Retina (tissue), 1 donor: ENCODE data around the gene CEACAM6.

ENCODE experiments used
- DNase-seq: peaks from one replicate; pipeline ENCODE4 v3.0.0-alpha.2; 2016

CEACAM6 gene

DNA sequence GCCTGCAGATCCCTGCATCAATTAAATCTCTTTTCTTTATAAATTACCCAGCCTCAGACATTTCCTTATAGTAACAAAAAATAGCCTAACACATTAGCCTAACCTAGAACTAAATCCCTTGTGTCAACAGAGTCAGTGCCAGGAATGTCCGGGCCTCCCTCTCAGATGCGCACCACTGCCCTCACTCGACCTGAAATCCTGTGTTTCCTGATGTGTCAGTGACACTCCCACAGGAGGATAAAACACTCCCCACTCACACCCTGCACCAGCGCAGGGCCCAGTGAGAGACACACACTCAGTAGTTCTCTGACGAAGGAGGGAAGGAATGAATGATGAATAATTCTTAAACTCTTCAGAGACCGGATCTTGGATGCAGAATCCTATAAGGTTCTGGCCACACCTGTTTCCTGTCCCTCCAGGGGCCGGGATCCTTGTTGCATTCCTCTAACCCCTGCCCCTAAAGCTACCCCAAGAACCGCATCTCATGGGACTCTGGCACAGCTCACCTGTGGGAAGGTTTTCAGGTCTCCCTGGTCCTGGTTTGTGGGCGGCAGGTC is 44.2 kb downstream of the CEACAM6 start:
- no peak for DNase-seq

DNA sequence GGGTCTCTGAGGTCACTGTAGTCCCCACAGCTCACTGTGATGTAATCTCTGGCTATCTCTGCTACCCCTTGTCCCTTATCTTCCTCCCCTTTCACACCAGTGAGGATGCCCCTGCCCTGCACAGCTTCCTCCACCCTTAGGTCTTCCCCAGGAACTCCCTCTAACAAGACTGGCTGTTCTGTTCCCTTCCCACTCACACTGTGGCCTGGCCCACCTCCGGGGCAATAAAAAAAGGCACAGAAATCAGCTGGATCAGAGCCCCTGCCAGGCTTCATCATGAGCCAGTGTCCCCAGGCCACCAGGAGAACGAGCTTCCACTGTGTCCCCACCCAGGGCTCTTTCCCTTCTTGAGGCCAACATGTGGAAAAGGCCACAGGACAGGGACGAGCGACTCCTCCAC is 45.7 kb downstream of the CEACAM6 start:
- no peak for DNase-seq

DNA sequence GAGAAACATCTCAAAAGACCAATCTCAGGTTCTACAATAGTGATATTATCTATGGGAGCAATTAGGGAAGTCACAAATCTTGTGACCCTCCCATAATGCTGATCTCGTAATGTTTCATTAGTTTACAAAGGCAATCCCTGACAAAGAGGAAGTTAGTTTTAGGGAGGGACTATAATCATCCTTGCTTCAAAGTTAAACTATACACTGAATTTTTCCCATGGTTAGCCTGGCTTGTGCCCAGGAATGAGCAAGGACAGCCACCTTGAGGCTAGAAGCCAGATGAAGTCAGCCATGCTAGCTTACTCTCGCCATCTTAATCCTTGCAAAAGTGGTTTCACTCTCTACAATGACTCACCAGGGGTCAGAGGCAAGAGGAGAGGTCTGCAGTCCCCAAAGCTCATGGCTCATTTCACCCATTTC is 46.5 kb downstream of the CEACAM6 start:
- no peak for DNase-seq

DNA sequence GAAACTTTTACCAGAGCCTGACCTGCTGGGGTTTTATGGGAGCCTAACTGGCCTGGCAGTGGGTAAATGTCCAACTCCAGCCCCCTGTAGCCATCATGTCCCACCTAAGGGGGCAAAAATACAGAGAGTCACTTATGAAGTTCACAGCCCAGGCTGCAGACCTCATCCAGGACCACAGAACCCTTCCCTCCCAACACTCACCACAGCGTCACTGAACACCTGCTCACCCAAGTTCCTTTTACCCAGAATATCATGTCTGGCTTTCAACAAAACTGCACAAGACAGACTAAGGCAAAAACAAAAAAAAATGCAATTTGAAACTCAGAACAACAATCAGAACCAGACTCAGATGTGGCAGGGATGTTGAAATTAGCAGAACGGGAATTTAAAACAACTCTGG is 47.4 kb downstream of the CEACAM6 start:
- no peak for DNase-seq

DNA sequence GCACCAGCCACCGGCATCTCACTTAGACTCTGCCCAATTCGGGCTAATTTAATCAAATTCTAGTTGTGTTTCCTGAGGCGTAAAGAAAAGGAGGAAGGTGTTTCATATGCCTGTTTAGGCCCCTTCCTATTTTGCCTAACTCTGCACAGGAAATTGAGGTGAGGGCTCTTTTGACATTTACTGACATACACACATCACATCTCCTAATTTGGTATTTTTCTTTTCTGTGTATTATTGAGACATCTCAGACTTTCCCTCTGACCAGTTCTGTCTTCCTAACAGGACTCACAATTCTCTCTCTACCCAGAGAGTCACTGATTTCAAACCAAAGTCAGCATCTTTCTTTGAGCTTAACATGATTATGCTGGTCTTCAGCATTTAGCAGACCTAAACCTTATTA is 49.0 kb downstream of the CEACAM6 start:
- DNase-seq: no peak

DNA sequence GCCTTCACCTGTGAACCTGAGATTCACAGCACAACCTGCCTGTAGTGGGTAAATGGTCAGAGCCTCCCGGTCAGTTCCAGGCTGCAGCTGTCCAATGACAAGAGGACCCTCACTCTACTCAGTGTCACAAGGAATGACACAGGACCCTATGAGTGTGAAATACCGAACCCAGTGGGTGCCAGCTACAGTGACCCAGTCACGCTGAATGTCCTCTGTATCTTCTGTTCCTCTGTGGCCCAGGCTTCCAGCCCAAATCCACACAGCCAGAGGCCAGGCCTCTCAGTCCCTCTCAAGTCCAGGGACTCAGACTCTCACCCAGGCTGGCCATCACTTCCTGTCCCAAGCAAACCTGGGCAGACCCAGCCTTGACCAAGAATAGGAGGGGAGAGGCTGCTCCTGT is 51.8 kb downstream of the CEACAM6 start:
- DNase-seq: no peak

DNA sequence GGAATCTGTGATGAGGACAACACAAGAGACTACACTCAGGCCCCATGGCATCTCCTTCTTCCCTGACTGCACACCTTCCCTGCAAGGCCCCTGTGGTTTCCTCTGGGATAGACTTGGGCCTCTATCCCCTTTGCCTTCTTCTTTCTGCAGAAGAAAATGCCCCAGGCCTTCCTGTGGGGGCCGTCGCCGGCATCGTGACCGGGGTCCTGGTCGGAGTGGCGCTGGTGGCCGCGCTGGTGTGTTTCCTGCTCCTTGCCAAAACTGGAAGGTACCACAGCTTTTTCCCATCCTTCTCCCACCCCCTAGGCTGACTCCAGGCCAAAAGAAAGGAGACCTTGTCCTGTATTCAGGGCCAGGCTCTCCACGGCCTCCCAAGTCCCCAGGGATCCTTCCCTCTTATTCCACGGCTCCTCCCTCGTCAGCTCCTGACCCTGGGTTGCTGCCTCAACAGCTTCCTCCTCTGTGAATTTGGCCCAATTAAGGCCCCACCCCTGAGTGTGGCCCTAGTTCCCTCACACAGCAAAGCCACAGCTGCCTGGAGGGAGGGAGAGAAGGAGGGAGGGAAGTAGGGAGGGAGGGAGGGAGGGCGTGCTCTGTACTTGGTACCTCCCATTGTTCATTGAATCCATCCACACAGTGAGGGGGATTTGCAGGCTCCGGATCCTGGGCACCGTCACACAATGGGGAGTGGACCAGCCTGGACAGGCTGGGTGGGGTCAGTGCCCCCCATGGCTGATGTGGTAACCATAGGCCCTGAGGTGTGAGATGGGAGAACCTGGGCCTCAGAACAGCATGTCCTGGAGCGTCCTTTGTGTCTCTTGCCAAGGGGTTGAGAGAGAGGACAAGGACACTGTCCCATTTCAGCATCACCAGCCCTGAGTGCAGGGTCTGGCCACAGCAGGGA is 53.6 kb downstream of the CEACAM6 start:
- DNase-seq: no peak

DNA sequence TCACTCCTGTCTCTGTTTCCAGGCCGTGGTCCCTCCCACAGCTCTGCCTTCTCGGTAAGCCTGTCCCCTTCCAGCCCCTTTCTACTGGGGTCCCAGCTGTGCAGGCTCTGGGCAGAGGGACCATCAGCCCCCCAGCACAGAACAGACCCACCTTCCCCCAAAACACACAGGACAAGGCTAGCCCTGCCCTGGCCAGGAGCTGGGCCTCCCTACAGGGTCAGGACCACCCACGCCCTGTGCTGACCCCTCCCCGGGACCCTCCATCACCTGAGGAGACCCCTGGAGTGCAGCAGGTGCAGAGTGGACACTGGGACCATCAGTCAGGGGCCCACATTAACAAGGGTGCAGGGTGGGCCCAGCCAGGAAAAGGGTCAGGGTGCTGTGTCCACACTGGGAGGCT is 55.0 kb downstream of the CEACAM6 start:
- no peak for DNase-seq

DNA sequence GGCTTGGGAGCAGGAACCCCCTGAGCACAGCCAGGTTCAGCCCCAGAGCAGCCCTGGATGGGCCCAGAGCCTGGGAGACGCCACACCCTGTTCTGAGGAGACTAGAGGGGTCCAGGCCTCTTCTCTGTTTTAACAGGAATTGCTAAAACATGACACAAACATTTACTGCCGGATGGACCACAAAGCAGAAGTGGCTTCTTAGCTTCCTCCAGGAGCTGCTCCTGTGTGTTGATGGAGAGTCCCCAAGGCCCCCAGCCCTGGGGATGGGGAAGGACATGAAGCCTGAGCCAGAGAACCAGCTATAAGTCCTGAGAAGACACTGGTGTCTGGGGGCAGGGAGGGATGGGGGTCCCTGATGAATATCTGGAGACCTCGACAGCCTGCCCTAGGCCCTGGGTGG is 55.7 kb downstream of the CEACAM6 start:
- DNase-seq: no peak

DNA sequence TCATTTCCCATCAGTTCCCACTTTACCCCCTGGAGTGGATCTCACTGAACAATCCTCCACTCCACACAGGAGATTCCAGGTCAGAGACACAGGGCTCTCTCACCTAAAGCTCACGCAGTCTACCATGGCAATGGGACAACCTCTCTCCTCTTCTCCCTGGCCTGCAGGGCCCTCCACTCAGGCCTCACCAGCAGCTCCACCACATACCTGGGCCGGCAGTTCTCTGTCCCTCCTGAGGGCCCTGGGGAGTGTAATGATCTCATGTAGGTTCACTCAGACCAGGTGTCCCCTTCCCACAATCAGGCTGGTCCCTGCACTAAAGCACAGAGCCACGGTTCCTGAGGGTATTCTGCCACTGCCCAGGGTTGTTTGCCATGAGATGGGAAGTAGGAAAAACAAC is 56.7 kb downstream of the CEACAM6 start:
- no peak for DNase-seq

DNA sequence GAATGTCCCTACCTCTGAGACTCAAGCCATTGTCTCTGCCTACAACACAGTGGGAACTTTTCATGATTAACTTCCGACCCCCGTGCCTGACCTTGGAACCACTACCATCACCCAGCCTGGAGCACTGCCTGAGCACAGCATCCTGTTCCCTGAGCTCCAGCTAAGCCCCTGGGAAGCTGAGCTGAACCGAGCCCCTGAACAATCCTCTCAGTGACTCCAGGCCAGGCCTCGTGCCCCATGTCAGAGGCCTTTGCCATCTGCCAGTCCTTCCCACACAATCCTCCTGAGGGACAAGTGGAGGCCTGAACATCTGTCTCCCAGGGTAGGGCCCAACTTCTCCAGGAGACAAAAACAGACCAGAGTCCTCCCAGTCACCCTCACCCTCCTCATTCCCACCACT is 58.6 kb downstream of the CEACAM6 start:
- DNase-seq: no peak

DNA sequence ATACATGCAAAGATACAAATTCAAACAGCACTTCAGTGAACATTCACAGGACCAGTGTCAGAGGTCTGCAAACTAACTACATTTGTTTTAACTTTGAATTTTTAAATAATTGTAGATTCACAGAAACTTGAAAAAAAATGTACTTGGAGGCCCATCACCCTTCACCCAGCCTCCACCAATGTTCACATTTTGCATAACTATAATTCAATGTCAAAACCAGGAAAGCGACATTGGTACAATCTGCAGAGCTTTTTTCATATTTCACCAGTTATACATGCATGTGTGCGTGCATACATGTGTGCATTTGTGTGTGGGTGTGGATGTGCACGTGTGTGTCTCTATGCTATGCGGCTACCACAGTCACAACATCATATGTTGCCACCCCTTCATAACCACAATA is 60.0 kb downstream of the CEACAM6 start:
- DNase-seq: no peak

DNA sequence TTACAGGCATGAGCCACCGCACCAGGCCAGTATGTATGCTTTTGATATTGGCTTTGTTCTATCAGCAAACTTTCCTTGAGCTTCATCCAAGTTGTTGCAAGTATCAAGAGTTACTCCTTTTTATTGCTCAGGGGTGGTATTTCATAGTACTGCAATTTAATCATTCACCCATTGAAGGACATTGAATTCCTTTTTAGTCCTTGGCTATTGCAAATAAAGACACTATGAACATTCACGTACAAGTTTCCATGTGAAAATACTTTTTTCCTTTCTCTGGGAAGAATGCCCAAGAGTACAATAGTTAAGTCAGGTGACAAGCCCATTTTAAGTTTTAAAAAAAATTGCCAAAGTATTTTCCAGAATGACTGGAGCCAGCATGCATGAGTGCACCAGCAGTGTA is 61.4 kb downstream of the CEACAM6 start:
- no peak for DNase-seq

DNA sequence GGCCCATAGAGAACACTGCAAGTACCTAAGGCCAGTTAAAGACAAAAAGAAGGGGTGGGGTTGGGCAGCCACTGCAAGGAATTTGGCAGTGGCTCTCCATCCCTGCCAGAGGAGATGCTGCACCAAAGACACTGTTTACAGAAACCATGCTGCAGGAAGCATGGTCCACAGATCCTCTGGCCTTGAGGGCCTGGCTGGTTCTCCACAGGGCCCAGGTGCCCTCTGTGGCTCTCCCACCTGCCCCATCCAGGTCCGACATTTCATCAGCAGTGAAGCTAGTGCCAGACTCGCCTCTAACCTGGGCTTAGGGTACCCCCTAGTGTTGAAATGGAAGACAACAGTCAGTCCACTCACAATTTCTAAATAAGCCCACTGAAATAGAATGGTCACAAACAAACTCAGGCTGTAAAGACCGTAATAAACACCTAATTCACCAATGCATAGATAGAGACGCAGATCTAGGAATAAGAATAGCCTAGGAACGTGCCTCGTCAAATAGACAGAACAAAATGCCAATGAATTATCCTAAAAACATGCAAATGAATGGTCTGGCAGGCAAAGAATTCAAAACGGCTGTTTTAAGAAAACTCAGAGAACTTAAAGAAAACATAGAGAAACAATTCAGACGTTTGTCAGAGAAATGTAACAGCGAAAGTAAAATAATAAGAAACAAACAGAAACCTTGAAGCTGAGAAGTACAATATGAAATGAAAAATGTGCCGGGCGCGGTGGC is 65.8 kb downstream of the CEACAM6 start:
- DNase-seq: peak; percentile 50
